ENCODE measurements around the gene TXNIP.

DNA sequence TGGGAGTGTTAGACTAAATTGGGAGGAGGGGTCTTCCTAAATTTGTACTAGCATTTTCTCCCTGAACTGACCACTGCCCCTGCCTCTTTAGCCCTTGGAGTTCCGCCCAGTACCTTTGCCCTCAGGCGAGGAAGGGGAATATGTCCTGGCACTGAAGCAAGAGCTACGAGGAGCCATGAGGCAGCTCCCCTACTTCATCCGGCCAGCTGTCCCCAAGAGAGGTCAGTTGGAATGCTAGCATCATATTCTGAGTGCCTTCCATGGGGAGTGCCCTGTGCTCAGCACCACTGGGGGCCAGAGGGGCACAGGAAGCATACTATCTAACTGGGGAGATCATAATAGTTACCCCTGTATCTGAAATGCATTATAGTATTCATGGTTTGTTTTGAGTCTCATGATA, 21.2 kb downstream of the TXNIP start:
- TF ChIP-seq, protein P1, sequence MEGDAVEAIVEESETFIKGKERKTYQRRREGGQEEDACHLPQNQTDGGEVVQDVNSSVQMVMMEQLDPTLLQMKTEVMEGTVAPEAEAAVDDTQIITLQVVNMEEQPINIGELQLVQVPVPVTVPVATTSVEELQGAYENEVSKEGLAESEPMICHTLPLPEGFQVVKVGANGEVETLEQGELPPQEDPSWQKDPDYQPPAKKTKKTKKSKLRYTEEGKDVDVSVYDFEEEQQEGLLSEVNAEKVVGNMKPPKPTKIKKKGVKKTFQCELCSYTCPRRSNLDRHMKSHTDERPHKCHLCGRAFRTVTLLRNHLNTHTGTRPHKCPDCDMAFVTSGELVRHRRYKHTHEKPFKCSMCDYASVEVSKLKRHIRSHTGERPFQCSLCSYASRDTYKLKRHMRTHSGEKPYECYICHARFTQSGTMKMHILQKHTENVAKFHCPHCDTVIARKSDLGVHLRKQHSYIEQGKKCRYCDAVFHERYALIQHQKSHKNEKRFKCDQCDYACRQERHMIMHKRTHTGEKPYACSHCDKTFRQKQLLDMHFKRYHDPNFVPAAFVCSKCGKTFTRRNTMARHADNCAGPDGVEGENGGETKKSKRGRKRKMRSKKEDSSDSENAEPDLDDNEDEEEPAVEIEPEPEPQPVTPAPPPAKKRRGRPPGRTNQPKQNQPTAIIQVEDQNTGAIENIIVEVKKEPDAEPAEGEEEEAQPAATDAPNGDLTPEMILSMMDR (IDR thresholded peaks at IDR 0.05): no peak
- no peak for TF ChIP-seq POLR2A (IDR thresholded peaks at IDR 0.05)
